IMR-90 (cell line): Measurements from ENCODE around the gene DGLUCY. TPM values are rescaled to one million over a fixed set of nuclear protein-coding genes. Genes with fewer than 3 reads are reported as not detected.

Experiments used
- ATAC-seq: fragments of 200-7000 bp; cut with Tn5 transposase; 2 replicates; pipeline ENCODE4 v1.9.1; 2020; ENCODE audit warnings: low read depth, mild to moderate bottlenecking, moderate library complexity
- BruUV-seq: library from RNA; stranded (reverse); fragments of 400-500 nt; replicated peaks from 2 replicates; lab custom pipeline; 2021; lab: Mats Ljungman, UMichigan
- CTCF ChIA-PET: fragments of 300-600 bp; formaldehyde crosslinking; extraction: SDS; loops from one replicate; lab custom pipeline; 2021; ENCODE audit warnings: antibody characterized with exemption; lab: Yijun Ruan, JAX
- POLR2A ChIA-PET: fragments of 300-600 bp; sonication (Branson Sonifier 250); formaldehyde crosslinking; loops from one replicate; lab custom pipeline; 2022; ENCODE audit warnings: antibody characterized with exemption; ENCODE audit not compliant: unreplicated experiment; lab: Charles Lee
- DNase-seq: peaks from one replicate; pipeline ENCODE4 v3.0.0; 2013
- H2AFZ ChIP-seq: replicated peaks from 2 replicates; pipeline ENCODE3; 2013; ENCODE audit warnings: low read length, mild to moderate bottlenecking; ENCODE audit not compliant: poor library complexity
- H2AK5ac ChIP-seq: 2 replicates; pipeline ENCODE4 v1.6.1; 2013; ENCODE audit warnings: low read depth, low read length, inconsistent platforms
- H2AK9ac ChIP-seq: replicated peaks from 2 replicates; pipeline ENCODE3; 2013; ENCODE audit warnings: mild to moderate bottlenecking, low read depth, low read length, moderate library complexity; ENCODE audit not compliant: poor library complexity
- H2BK120ac ChIP-seq: 2 replicates; pipeline ENCODE4 v1.6.1; 2013; ENCODE audit warnings: low read depth, low read length, inconsistent platforms
- H2BK15ac ChIP-seq: 3 replicates; pipeline ENCODE4 v1.6.1; 2013; ENCODE audit warnings: low read depth, low read length, inconsistent platforms
- H2BK20ac ChIP-seq: 2 replicates; pipeline ENCODE4 v1.6.1; 2013; ENCODE audit warnings: low read depth, mild to moderate bottlenecking, inconsistent platforms, low read length, moderate library complexity
- H2BK5ac ChIP-seq: 2 replicates; pipeline ENCODE4 v1.6.1; 2013; ENCODE audit warnings: mild to moderate bottlenecking, low read depth, low read length, inconsistent platforms; ENCODE audit not compliant: poor library complexity, severe bottlenecking
- H3K14ac ChIP-seq: replicated peaks from 2 replicates; pipeline ENCODE4 v1.6.1; 2013; ENCODE audit warnings: low read depth, low read length, inconsistent platforms
- H3K18ac ChIP-seq: 2 replicates; pipeline ENCODE4 v1.6.1; 2013; ENCODE audit warnings: low read depth, low read length, control low read depth
- H3K23ac ChIP-seq: 2 replicates; pipeline ENCODE4 v1.6.1; 2013; ENCODE audit warnings: low read depth, low read length, inconsistent platforms
- H3K27ac ChIP-seq: 2 replicates; pipeline ENCODE4 v1.5.1; 2013; ENCODE audit warnings: mild to moderate bottlenecking, control low read depth, low read length; ENCODE audit not compliant: insufficient read depth
- H3K27me3 ChIP-seq: 2 replicates; pipeline ENCODE4 v1.6.1; 2013; ENCODE audit warnings: low read length; ENCODE audit not compliant: control insufficient read depth, insufficient read depth
- H3K36me3 ChIP-seq: 2 replicates; pipeline ENCODE4 v1.6.1; 2013; ENCODE audit warnings: low read length, mixed read lengths; ENCODE audit not compliant: control insufficient read depth, insufficient read depth
- H3K4ac ChIP-seq: 2 replicates; pipeline ENCODE4 v1.6.1; 2013; ENCODE audit warnings: low read depth, low read length, inconsistent platforms
- H3K4me1 ChIP-seq: 2 replicates; pipeline ENCODE4 v1.6.1; 2013; ENCODE audit warnings: low read length, mixed read lengths; ENCODE audit not compliant: control insufficient read depth, insufficient read depth
- H3K4me2 ChIP-seq: 2 replicates; pipeline ENCODE4 v1.6.1; 2013; ENCODE audit warnings: low read depth, mild to moderate bottlenecking, control low read depth, low read length, moderate library complexity
- H3K4me3 ChIP-seq: 2 replicates; pipeline ENCODE4 v1.5.1; 2013; ENCODE audit warnings: low read depth, mild to moderate bottlenecking, control low read depth, low read length, moderate library complexity; ENCODE audit not compliant: insufficient read depth
- H3K56ac ChIP-seq: 2 replicates; pipeline ENCODE4 v1.6.1; 2013; ENCODE audit warnings: low read length, inconsistent platforms; ENCODE audit not compliant: insufficient read depth; ENCODE audit errors: extremely low read depth
- H3K79me1 ChIP-seq, 2 experiments: 2 replicates each; pipeline ENCODE4 v1.6.1; 2013; ENCODE audit warnings: low read length in 2 of 2, inconsistent platforms in 1 of 2, low read depth in 1 of 2
- H3K9ac ChIP-seq: 2 replicates; pipeline ENCODE4 v1.6.1; 2013; ENCODE audit warnings: low read depth, low read length, control low read depth
- H3K9me1 ChIP-seq: 2 replicates; pipeline ENCODE4 v1.6.1; 2013; ENCODE audit warnings: low read length, inconsistent platforms; ENCODE audit not compliant: insufficient read depth
- H3K9me3 ChIP-seq: 2 replicates; pipeline ENCODE4 v1.6.1; 2013; ENCODE audit warnings: low read length; ENCODE audit not compliant: control insufficient read depth, insufficient read depth
- H4K20me1 ChIP-seq: 2 replicates; pipeline ENCODE4 v1.6.1; 2013; ENCODE audit warnings: low read length, inconsistent platforms; ENCODE audit not compliant: insufficient read depth
- H4K5ac ChIP-seq: 2 replicates; pipeline ENCODE4 v1.6.1; 2013; ENCODE audit warnings: mild to moderate bottlenecking, low read depth, low read length, control low read depth
- H4K8ac ChIP-seq, 2 experiments: 2 replicates each; pipeline ENCODE4 v1.6.1; 2013; ENCODE audit warnings: low read depth in 2 of 2, low read length in 2 of 2, control low read depth in 1 of 2, inconsistent platforms in 1 of 2
- H4K91ac ChIP-seq: 2 replicates; pipeline ENCODE4 v1.6.1; 2013; ENCODE audit warnings: low read depth, low read length, inconsistent platforms; ENCODE audit not compliant: insufficient read depth
- BHLHE40 ChIP-seq: fragments of 150-350 bp; IDR thresholded peaks from 2 replicates; pipeline ENCODE4 v1.6.1; 2016; ENCODE audit warnings: mild to moderate bottlenecking, low read depth, low read length
- CHD1 ChIP-seq: IDR thresholded peaks from 2 replicates; pipeline ENCODE4 v1.6.1; 2012; ENCODE audit warnings: low read depth, low read length, improper control_type of control experiment
- CTCF ChIP-seq: conservative IDR thresholded peaks from 2 replicates; pipeline ENCODE4 v1.5.1; 2012; ENCODE audit warnings: mild to moderate bottlenecking, low read depth, low read length, improper control_type of control experiment
- FOS ChIP-seq: fragments of 150-350 bp; IDR thresholded peaks from 2 replicates; pipeline ENCODE4 v1.6.1; 2016; ENCODE audit warnings: low read depth, low read length
- MAZ ChIP-seq: IDR thresholded peaks from 2 replicates; pipeline ENCODE4 v1.6.1; 2012; ENCODE audit warnings: low read depth, mild to moderate bottlenecking, low read length, improper control_type of control experiment, moderate library complexity, borderline replicate concordance
- MXI1 ChIP-seq: IDR thresholded peaks from 2 replicates; pipeline ENCODE4 v1.6.1; 2012; ENCODE audit warnings: low read depth, mild to moderate bottlenecking, low read length, moderate library complexity, borderline replicate concordance
- NFE2L2 ChIP-seq: fragments of 150-350 bp; IDR thresholded peaks from 2 replicates; pipeline ENCODE4 v1.6.1; 2016; ENCODE audit warnings: low read depth, mild to moderate bottlenecking, low read length
- POLR2A ChIP-seq: IDR thresholded peaks from 2 replicates; pipeline ENCODE4 v1.6.1; 2012; ENCODE audit warnings: mild to moderate bottlenecking, low read depth, low read length
- SMC3 ChIP-seq: fragments of 150-350 bp; IDR thresholded peaks from 2 replicates; pipeline ENCODE4 v1.6.1; 2016; ENCODE audit warnings: low read depth, mild to moderate bottlenecking, antibody characterized with exemption, low read length, moderate library complexity
- USF2 ChIP-seq: fragments of 150-350 bp; IDR thresholded peaks from 2 replicates; pipeline ENCODE4 v1.6.1; 2017; ENCODE audit warnings: mild to moderate bottlenecking, antibody characterized with exemption, low read length, low read depth
- WGBS, 2 experiments: methylation state at CpG; one replicate each; pipeline versions ENCODE4 v1.1.5 to v1.1.7; 2013; ENCODE audit warnings: missing lambda C conversion rate in 2 of 2; ENCODE audit not compliant: insufficient read length in 1 of 2; ENCODE audit errors: extremely low coverage in 2 of 2; 5-methylcytosine and 5-hydroxymethylcytosine counted together
- dilution Hi-C: fragments of 300-500 bp; cut with HindIII; formaldehyde crosslinking; loops from one replicate; pipeline ENCODE4 v1.14.3; 2018; ENCODE audit warnings: low sequenced_read_pairs; ENCODE audit not compliant: unreplicated experiment
- in situ Hi-C: fragments of 300-500 bp; cut with MboI; formaldehyde crosslinking; loops from 3 replicates; pipeline ENCODE4 v1.14.3; 2019; ENCODE audit warnings: low sequenced_read_pairs, inconsistent platforms, mixed read lengths
- intact Hi-C: fragments of 100-400 bp; cut with micrococcal nuclease; formaldehyde crosslinking; loops from 2 replicates; pipeline ENCODE4 v1.10.0; 2022
- polyA plus RNA-seq, 3 experiments: library from polyadenylated mRNA; depleted of rRNA; stranded (reverse); fragments of >200 nt; gene quantifications; 2 replicates each; pipeline ENCODE4 v1.2.3, GENCODE V29; 2012; ENCODE audit warnings: low replicate concordance in 1 of 3
- total RNA-seq: library from RNA; depleted of rRNA; stranded (reverse); fragments of >200 nt; gene quantifications from 2 replicates; pipeline ENCODE4 v1.2.3, GENCODE V29; 2012

Gene DGLUCY
- total and polyA plus RNA-seq, 2 of the 4 experiments (the other 2 are of a cell fraction): 8.5 to 13.3 TPM

- H3K4ac ChIP-seq: no peak overlapping the region
- dilution Hi-C loops (no loop called here), intact Hi-C loops (no loop called here), in situ Hi-C loops (no loop called here)
- H4K20me1 ChIP-seq: no peaks in the 10 kb centered on the region
- H2BK5ac ChIP-seq: no peak overlapping the region
- H3K14ac ChIP-seq: no peak overlapping the region
- ChIA-PET CTCF (interaction anchor here (0.6 kb wide), 2 partner anchors 467 to 1981 kb away, joined by 3 to 5 read pairs; no protein-coding TSS in a partner anchor), POLR2A (no interaction called here)
- H2BK120ac ChIP-seq: no peak overlapping the region
- peaks cover 30% of the 10 kb centered on the region for H3K27me3 ChIP-seq
- no peak overlapping the region for H3K27ac ChIP-seq
- WGBS, 2 experiments: 100% methylated on average over 1 of the region's 2 CpGs; no CpG with 5 or more reads in 1 of the 2 experiments
- no peak overlapping the region for H2AK5ac ChIP-seq
- no peak overlapping the region for H2AK9ac ChIP-seq
- no peak overlapping the region for H2BK20ac ChIP-seq
- no TSS peak for BruUV-seq
- H3K9me3 ChIP-seq: peaks cover 3% of the 10 kb centered on the region; the same call in 1 of the 2 replicates
- H3K4me3 ChIP-seq: no peak overlapping the region
- H2BK15ac ChIP-seq: no peak overlapping the region
- H3K4me2 ChIP-seq: no peak overlapping the region
- H3K36me3 ChIP-seq: no peaks in the 10 kb centered on the region
- H4K91ac ChIP-seq: no peak overlapping the region
- H3K9ac ChIP-seq: no peak overlapping the region
- TF ChIP-seq USF2 (no peak), BHLHE40 (no peak), POLR2A (no peak), NFE2L2 (no peak), SMC3 (no peak), MAZ (no peak), MXI1 (no peak), CHD1 (no peak), FOS (no peak), CTCF (no peak)
- no peak overlapping the region for H3K18ac ChIP-seq
- H4K5ac ChIP-seq: no peak overlapping the region
- H3K56ac ChIP-seq: no peak overlapping the region
- H3K79me1 ChIP-seq: no peaks in the 10 kb centered on the region
- H3K23ac ChIP-seq: no peak overlapping the region
- no peak overlapping the region for H2AFZ ChIP-seq
- no peak overlapping the region for H4K8ac ChIP-seq
- ATAC-seq (no peak), DNase-seq (no peak)
- H3K9me1 ChIP-seq: no peaks in the 10 kb centered on the region
- H3K4me1 ChIP-seq: no peaks in the 10 kb centered on the region; the same call in 1 of the 2 replicates
Observed at GRCh38 chr14:91263329-91263728, 149.5 kb downstream of the DGLUCY start.
